Cardiac fibroblast (primary cell): ENCODE data around the gene WIPF1.

Source experiments
- DNase-seq, 2 donors: peaks; one replicate each; pipeline versions ENCODE4 v3.0.0 to v3.0.0-alpha.2; 2010; ENCODE audit warnings: low read depth in 2 of 2
- H3K4me3 ChIP-seq, 2 donors: replicated peaks in 1 of 2; 1 replicate in 1 of 2; 2 replicates in 1 of 2; pipeline ENCODE4 v1.5.1; 2011; ENCODE audit warnings: low read depth in 2 of 2, low read length in 2 of 2, mild to moderate bottlenecking in 2 of 2, moderate library complexity in 1 of 2
- TF ChIP-seq, protein P1 (sequence below): IDR thresholded peaks from one replicate; pipeline ENCODE4 v1.5.1; 2011; ENCODE audit warnings: low read depth, mild to moderate bottlenecking, low read length, inconsistent platforms

Gene WIPF1

DNA sequence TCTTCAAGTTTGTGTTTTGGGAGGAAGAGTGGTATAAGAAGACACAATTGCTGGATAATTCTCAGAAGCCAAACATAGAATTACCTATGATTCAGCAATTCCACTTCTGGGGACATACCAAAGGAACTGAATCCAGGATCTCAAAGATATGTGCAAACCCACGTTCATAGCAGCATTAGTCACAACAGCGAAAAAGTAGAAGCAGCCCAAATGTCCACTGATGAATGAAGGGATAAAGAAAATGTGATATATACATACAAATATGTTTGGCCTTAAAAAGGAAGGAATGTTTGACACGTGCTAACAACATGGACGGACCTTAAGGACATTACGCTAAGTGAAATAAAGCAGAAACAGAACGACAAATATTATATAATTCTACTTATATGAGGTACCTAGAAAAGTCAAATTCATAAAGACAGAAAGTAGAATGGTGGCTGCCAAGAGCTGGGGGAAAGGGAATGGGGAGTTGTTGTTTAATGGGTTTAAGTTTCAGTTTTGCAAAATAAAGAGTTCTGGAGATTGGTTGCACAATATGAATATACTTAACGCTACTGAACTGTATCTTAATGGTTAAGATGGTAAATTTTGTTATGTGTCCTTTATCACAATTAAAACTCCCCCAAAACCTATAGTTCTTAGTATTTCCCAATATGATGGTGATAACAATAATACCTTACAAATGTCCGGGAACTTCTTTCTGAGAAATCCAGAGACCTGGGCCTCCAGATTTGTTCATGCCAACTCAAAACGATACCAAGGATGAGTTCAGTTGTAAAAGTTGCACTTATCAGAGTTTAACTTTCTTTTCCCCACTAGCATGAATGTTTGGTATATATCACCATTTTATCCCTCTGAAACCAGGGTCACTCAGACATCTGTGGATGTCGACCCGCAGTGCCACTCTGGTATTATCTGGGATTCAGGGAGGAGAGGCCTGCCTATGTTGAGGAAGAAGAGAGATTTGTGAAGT, 33.7 kb upstream of the WIPF1 start:
- no peak overlapping the region for H3K4me3 ChIP-seq
- peak; percentile 75 to 92 for DNase-seq
- TF ChIP-seq, protein P1, sequence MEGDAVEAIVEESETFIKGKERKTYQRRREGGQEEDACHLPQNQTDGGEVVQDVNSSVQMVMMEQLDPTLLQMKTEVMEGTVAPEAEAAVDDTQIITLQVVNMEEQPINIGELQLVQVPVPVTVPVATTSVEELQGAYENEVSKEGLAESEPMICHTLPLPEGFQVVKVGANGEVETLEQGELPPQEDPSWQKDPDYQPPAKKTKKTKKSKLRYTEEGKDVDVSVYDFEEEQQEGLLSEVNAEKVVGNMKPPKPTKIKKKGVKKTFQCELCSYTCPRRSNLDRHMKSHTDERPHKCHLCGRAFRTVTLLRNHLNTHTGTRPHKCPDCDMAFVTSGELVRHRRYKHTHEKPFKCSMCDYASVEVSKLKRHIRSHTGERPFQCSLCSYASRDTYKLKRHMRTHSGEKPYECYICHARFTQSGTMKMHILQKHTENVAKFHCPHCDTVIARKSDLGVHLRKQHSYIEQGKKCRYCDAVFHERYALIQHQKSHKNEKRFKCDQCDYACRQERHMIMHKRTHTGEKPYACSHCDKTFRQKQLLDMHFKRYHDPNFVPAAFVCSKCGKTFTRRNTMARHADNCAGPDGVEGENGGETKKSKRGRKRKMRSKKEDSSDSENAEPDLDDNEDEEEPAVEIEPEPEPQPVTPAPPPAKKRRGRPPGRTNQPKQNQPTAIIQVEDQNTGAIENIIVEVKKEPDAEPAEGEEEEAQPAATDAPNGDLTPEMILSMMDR = no peak

DNA sequence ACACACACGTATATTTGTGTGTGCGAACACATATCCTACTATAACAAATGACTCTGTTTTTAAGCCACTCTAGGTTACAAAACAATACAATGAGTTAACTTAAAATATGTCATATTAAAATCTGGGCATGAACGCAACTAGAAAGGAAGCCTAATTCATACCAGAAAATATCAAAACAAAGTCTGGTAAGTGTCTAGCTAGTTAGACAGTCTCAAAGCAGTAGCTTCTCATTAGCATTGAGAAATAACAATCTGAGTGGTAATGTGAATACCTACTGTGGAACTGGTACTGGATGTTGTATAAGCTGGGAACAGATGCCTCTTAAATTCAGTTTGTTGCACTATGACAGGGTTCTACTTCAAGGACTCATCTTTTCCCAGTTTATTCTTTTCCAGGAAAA, 32.5 kb upstream of the WIPF1 start:
- TF ChIP-seq, protein P1 = no peak
- DNase-seq = no peak
- no peak overlapping the region for H3K4me3 ChIP-seq

DNA sequence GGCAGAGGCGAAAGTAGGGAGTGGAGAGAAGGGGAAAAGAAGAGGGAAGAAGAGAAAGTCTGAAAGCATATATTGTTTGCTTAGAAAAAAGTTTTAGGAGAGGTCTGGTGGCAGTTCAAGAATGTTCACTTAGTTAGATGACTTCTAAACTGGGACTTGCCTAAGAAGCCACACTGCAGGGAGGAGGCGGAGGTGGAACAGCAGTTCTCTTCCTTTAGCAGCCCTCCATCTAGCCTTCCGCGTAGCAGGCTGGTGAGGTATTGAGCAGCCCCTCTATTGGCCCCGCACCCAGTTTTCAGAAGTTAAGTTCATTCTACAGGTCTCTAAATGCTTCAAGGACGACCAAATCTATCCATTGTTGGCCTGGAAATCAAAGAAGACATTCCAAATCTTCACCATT, 31.9 kb upstream of the WIPF1 start:
- no peak for DNase-seq
- TF ChIP-seq, protein P1 = no peak
- no peak overlapping the region for H3K4me3 ChIP-seq

DNA sequence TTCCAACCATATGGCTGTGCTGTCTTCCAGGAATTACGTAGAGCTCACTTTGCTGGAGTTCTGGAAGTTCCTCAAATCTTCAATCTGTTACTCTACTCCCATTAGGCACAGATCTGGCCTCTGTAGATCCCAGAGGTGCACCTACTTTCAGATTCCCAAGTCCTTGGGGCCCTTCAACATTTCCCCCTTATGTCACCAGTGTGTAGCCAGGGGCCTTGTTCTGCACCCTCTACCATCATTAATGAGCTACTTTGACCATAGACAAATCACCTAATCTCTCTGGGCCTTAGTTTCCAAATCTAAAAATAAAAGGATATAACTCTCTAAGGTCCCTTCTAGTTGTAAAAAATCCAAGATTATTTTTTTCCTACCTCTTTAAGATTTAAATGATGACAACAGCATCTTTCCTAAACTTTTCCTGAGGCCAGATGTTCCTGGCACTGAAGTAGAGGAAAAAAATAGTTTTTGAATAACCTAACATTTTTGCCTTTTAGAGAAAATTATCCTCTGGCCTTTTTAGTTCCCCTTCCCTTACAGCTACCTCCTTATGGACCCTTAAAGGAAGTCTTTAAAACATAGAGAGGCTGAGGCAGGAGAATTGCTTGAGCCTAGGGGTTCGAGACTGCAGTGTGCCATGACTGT, 31.0 kb upstream of the WIPF1 start:
- TF ChIP-seq, protein P1 = no peak
- no peak for DNase-seq
- H3K4me3 ChIP-seq = no peak overlapping the region

DNA sequence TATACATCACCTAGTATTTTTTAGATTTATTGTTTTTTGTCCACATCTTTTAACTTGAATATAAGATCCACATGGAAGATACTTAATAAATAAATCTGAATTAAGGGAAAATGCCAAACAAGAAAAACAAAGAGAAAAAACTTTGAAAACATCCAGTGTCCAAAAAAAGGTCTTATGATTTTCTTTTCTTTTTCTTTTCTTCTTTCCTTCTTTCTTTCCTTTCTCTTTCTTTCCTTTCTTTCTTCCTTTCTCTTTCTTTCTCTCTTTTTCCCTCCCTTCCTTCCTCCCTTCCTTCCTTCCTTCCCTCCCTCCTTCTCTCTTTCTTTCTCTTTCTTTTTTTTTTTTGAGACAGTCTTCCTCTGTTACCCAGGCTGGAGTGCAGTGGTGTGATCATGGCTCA, 29.6 kb upstream of the WIPF1 start:
- TF ChIP-seq, protein P1 = no peak
- H3K4me3 ChIP-seq = no peak overlapping the region
- no peak for DNase-seq

DNA sequence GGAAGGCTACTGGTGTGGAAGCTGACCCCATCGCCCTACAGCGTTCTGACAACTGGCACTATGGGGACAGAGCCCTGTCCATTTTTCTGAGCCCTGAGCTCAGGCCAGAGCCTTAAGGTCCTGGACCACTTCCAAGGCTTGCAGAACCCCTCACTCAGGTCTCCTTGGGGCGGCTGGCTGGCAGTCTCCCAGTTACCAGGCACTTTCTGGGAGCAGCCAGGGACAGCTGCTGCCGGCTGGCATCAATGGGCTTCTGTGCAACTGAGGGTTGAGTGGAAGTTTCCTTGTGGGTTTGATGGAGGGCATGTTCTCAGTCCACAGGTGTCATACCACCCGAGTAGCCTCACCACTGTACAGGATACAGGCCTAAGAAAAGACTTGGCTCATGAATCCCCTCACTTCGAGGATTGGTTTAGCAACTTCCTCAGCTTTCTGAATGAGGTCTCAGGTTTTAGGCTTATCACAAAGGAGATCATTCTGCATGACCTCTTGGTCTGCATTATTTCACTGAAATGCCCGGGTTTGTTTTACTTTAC, 27.4 kb upstream of the WIPF1 start:
- DNase-seq = no peak
- TF ChIP-seq, protein P1 = no peak
- no peak overlapping the region for H3K4me3 ChIP-seq
